GM20000 (cell line): ENCODE measurements around the gene TLR3.

Experiments used
- DNase-seq: peaks from one replicate; pipeline ENCODE4 v3.0.0; 2012; ENCODE audit warnings: low spot score
- CTCF ChIP-seq: IDR thresholded peaks from 2 replicates; pipeline ENCODE4 v1.5.1; 2012; ENCODE audit warnings: mild to moderate bottlenecking, control low read depth; ENCODE audit errors: extremely low read depth, missing control alignments

Gene TLR3

GRCh38 chr4:186131935-186132334 is 63.0 kb downstream of the TLR3 start:
- no peak for DNase-seq
- TF ChIP-seq CTCF, result no peak

- no peak for DNase-seq
Measured at GRCh38 chr4:186132577-186133242, 63.8 kb downstream of the TLR3 start.

GRCh38 chr4:186134257-186134656 is 65.3 kb downstream of the TLR3 start:
- TF ChIP-seq CTCF, result no peak
- DNase-seq, result peak; percentile 77

More at GRCh38 chr4:186132577-186133242, 63.8 kb downstream of the TLR3 start:
- peak; percentile 24 for TF ChIP-seq CTCF

- no peak for DNase-seq
- no peak for TF ChIP-seq CTCF
Measured at GRCh38 chr4:186134861-186135260, 65.9 kb downstream of the TLR3 start.

- peak; percentile 31 for TF ChIP-seq CTCF
- DNase-seq, result peak; percentile 42
Measured at GRCh38 chr4:186137196-186137794, 68.3 kb downstream of the TLR3 start.
